GM15510 (cell line): ENCODE data around the gene PPP1R18.

Experiments
- POLR2A ChIP-seq: IDR thresholded peaks from 3 replicates; pipeline ENCODE4 v1.6.1; 2011; ENCODE audit warnings: borderline replicate concordance; ENCODE audit not compliant: insufficient read length; ENCODE audit errors: extremely low read depth

The PPP1R18 gene, protein sequence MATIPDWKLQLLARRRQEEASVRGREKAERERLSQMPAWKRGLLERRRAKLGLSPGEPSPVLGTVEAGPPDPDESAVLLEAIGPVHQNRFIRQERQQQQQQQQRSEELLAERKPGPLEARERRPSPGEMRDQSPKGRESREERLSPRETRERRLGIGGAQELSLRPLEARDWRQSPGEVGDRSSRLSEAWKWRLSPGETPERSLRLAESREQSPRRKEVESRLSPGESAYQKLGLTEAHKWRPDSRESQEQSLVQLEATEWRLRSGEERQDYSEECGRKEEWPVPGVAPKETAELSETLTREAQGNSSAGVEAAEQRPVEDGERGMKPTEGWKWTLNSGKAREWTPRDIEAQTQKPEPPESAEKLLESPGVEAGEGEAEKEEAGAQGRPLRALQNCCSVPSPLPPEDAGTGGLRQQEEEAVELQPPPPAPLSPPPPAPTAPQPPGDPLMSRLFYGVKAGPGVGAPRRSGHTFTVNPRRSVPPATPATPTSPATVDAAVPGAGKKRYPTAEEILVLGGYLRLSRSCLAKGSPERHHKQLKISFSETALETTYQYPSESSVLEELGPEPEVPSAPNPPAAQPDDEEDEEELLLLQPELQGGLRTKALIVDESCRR

DNA sequence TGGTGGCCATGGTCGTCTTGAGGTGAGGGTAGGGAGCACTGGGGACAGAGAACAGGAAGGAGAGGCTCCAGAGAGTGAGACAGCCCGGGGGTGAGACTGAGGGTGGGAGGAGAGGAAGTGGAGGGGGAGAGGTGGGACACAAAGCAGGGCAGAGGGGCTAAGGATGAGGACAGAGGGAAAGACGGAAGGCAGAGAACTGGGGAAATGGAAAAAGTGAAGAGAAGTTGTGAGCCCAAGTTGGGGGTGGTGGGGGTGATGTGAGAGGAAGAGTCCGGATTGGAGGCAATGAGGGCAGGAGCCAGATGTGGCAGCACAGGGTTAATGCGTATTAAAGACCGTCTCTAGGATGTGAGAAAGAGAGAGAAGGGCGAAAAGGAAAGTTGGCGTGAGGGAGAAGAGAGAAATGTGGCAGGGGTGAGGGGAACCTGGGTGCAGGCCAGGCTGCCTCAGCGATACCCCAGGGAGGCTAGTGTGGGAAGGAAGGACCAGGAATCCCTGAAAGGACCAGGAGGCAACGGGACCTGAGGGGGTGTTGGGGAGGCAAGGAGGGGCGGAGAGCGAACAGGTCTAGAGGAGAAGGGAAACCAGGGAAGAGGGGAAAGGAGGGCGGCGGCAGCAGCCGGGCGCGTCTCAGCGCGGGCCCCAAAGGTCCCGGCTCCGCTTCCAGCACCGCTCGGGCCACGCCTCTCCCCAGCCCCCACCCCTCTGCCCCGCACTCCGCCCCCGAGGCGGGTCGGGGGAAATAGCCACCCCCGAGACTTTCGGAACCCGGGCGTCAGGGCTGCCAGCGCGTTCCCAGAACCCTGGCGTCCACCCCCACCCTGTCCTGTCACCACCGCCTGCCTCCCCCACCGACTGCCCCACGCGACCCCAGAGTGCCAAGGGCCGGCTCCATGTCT is at the start of gene PPP1R18:
PPP1R18 (minus strand) TSS at position 637 of the 899 bp plus-strand sequence; CDS start at position 10, 627 bp downstream.
- TF ChIP-seq POLR2A, result peak; percentile 72

DNA sequence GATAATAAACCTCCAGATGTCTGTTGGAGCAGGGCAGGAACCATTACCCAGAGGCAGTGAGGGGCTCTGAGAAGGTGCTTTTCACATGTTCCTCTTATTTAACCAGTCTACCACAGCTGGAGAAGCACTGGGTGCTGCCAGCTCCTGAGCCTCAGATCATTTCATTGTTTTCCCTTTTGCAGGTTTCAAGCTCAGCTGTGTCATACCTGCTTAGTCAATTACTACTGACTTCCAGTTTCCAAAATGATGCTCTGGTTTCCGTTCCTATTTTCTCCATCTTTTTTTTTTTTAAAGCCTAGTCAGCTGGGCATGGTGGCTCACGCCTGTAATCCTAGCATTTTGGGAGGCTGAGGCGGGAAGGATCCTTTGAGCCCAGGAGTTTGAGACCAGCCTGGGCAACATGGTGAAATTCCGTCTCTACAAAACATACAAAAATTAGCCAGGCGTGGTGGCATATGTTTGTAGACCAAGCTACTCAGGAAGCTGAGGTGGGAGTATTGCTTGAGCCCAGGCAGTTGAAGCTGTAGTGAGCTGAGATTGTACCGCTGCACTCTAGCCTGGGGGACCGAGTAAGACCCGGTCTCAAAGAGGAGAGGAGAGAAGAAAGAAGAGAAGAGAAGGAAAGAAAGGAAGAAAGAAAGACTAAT is 49.3 kb upstream of the PPP1R18 start:
- no peak for TF ChIP-seq POLR2A

DNA sequence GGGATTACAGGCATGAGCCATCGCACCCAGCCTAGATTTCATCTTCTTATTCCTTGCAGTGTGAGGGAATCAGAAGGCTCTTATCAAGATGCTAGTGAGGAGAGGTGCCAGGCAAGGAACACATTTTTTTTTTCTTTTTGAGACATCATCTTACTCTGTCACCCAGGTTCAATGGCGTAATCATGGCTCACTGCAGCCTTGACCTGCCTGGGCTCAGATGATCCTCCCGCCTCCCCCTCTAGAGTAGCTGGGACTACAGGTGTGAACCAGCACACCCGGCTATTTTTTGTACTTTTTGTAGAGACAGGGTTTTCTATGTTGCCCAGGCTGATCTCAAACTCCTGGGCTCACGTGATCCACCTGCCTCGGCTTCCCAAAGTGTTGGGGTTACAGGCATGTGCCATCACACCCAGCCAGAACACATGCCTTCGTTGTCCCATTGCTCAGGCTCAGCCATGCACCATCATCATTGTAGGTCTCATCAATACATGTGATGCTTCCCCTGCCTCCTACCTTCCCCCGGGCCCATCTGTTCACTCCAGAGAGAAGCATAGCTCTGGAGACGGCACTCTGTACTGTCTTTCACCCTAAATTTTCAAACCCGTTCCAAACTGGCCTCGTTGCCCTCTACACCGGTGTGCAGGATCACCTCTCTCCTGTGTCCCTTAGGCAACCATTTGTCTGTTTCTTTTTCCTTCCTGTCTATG is 45.9 kb upstream of the PPP1R18 start:
- TF ChIP-seq POLR2A, result no peak

DNA sequence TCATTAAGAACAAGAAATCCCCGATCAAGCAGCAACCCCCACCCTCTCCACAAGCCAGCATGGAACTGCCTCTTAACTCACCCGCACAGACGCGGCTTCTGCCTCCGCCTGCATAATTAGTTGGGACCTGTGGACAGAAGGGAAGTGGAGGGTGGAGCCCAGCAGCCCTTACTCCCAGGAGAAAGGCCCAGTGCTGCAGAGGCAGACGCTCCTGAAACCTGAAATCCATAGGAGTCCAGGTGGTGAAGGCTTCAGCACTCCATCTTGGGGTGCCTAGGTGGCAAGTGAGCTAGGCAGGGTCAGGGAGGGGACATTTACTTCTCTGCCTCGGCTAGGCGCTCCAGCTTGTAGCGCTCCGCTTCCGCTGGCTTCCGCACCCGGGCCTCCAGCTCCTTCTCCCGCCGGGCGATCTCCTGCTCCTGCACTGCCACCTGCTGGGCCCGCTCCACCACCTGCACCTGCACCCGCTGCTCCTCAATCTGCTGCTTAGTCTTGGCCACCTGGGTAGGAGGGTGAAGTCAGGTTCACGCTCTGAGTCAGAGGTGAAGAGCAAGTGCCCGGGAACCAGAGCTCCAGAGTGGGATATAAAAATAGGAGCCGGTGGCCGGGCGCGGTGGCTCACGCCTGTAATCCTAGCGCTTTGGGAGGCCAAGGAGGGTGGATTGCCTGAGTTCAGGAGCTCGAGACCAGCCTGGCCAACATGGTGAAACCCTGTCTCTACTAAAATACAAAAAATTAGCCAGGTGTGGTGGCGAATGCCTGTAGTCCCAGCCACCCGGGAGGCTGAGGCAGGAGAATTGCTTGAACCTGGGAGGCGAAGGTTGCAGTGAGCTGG is 44.4 kb upstream of the PPP1R18 start:
- TF ChIP-seq POLR2A, result no peak

DNA sequence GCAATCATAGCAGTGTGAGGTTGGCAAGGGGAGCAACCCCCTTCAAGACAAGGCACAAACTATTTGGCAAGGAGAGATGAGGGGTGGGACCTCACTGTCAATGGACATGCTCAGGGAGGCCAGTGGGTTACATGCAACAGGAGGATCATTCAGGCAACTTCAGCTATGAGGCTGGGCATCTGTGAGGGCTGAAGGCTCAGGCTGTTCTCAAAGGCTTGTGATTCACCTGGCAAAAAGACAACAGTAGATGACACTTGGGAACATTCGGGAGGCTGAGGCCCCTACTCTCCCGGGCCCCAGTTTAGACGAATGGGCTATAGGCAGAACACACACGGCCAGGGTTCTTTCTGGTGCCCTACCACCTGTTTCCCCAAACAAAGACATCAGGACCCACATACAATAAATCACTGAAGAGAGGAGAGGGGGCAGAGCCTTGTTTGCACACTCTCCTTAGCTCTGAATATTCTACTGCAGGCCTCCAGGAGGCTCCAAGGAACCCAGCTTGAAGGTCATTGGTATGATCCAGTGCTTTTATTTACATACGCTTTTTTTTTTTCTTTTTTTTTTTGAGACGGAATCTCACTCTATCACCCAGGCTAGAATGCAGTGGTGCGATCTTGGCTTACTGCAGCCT is 41.6 kb upstream of the PPP1R18 start:
- no peak for TF ChIP-seq POLR2A

DNA sequence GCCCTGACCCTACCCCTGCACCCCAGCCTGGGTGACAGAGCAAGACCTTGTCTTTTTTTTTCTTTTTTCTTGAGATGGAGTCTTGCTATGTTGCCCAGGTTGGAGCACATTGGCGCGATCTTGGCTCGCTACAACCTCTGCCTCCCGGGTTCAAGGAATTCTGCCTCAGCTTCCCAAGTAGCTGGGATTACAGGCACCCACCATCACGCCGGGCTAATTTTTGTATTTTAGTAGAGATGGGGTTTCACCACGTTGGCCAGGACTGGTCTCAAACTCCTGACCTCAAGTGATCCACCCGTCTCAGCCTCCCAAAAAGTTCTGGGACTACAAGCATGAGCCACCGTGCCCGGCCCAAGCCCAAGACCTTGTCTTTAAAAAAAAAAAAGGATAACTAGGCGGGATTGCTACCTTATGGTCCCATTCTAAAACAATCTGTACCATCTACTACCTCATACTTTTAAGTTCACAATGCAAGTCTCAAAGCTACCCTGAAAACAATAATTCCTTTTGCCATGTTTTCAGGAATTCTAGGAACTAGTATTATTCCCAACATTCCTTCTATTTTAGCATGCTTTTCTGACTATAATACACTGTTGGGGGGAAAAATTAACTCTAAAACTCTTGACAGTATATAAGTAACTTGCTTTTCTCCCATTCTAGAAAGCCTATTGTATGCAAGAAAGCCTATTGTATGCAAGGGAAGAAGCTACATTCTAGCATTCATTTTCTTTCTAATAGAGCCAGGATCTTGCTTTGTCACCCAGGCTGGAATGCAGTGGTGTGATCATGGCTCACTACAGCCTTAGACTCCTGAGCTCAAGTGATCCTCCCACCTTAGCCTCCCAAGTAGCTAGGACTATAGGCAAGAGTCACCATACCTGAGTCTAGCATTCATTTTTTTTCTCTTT is 40.3 kb upstream of the PPP1R18 start:
- no peak for TF ChIP-seq POLR2A

DNA sequence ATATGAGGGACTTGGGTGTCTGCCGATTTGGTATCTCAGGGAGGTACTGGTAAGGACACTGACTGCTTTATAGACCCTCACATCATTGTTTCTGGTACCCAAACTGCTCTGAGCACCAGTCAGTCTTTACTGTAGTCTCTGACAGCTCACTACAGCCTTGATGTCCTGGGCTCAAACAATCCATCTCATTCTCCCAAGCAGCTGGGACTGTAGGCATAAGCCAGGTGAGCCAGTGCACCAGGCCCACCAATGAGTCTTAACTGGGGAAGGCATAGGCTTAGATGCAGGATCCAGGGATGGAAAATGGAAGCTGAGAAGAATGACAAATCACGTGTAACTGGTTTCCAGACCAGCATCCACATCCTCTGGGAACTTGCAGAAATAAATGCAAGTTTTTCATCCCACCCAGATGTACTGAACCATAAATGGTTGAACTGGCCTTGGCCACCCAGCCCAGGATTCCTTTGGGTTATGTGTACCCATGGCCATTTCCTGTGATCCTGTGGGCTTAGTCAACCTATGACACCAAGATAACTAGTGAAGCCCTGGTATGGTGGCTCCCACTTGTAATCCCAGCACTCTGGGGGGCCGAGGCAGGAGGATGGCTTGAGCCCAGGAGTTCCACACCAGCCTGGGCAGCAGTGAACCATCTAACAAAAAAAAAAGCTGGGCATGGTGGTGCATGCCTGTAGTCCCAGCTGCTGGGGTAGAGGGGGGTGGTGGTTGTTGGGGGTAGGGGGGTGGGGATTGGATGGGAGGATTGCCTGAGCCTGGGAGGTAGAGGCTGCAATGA is 39.5 kb upstream of the PPP1R18 start:
- peak; percentile 35 for TF ChIP-seq POLR2A

DNA sequence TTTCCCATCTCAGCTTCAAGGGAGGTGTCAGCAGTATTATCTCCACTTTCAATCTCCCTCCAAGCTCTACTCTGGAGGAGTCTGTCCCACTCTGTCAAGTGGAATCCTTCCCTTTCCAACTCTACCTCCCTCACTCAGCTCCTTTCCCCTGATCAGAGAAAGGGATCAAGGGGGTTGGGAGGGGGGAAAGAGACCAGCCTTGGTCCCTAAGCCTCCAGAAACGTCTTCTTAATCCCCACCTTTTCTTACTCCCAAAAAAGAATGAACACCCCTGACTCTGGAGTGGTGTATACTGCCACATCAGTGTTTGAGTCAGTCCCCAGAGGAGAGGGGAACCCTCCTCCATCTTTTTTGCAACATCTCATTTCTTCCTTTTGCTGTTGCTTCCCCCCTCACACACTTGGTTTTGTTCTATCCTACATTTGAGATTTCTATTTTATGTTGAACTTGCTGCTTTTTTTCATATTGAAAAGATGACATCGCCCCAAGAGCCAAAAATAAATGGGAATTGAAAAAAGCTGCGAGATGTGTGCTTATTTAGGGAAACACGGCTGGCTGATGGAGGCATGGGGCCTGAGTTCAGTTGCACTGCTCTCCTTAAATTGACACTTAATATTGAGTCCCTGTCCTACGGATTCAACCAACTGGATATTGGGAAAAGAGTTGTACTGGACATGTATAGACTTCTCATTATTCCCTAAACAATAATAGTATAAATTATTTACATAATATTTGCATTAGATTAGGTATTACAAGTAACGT is 38.6 kb upstream of the PPP1R18 start:
- TF ChIP-seq POLR2A, result no peak

DNA sequence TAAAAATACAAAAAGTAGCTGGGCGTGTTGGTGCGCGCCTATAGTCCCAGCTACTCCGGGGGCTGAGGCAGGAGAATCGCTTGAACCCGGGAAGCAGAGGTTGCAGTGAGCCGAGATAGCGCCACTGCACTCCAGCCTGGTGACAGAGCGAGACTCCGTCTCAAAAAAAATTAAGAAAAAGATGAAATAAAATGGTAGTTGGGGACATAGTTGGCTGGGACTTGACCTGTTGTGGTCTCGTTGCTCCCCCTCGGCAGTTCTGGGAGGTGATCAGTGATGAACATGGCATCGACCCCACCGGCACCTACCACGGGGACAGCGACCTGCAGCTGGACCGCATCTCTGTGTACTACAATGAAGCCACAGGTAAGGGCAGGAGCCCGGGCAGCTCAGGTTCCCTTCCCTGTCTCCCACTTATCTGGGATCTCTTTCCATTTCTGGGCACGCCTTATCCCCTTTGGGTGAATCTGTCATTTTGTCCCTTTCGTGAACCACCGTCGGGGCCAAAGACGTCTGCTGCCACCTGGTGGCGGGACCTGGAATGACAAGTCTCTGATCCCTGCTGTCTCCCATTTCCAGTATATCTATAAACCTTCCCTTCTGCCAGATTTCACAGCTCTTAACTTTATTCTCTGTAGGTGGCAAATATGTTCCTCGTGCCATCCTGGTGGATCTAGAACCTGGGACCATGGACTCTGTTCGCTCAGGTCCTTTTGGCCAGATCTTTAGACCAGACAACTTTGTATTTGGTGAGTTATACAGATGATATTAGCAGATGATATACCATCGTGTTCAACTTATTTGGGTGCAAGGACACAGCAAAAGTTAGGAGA is 36.1 kb upstream of the PPP1R18 start:
- peak; percentile 11 for TF ChIP-seq POLR2A
